ENCODE data around the gene SIVA1. TPM values are rescaled to one million over a fixed set of nuclear protein-coding genes. Genes with fewer than 3 reads are reported as not detected.

Gene SIVA1
- total RNA-seq, 1 donor from 2014 or later, result 54.4 TPM

DNA sequence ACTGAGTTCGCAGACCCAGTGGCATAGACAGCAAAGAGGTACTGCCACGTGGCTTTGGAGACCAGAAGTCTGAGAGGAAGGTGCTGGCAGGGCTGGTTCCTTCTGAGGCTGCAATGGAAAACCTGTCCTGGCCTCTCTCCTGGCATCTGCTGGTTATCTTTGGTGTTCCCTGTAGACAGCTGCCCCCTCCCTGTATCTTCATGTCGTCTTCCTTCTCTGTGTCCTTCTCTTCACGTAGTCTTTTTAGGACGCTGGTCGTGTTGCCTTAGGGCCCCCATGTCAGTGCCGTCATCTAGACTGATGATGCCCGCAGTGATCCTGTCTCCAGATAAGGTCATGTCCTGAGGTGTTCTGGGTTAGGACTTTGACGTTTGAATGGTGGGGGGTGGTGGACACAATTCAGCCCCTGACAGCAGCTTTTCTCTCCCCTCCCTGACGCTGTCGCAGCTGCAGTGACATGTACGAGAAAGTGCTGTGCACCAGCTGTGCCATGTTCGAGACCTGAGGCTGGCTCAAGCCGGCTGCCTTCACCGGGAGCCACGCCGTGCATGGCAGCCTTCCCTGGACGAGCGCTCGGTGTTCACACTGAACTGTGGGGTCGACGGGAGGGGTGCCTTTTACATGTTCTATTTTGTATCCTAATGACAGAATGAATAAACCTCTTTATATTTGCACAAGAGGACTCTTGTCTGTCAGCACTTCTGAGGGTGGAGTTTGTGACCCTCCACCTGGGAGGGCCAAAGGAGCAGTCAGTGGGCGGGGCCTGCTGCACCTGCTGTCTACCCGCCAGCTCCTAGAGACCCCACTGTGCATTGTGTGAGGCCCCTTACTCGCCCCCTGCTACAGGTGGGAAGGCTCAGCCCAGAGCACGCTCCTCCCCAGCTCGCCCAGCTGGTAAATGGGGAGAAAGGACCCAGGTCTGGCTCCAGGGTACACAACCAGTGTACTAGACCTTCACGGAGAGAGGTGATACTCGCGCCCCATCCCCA, 6.3 kb downstream of the SIVA1 start:
- intact Hi-C loops (cut with DNase I), result no loop called here
- DNase-seq (ENCODE audit: missing footprints) (no peak), ATAC-seq (no peak)

DNA sequence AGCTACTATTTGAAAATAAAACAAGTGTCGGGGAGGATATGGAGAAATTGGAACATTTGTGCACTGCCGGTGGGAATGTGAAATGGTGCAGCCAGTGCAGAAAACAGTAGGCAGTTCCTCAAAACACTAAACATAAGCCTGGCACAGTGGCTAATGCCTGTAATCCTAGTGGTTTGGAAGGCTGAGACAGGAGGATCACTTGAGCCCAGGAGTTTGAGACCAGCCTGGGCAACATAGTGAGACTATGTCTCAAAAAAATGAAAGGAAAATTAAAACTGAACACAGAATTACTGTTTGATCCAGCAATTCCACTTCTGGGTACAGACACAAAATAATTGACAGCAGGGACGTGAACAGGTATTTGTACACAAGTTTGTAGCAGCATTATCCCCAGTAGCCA, 12.6 kb downstream of the SIVA1 start:
- DNase-seq (ENCODE audit: missing footprints), result no peak
- ATAC-seq, result no peak
- intact Hi-C loops (cut with DNase I), result loop anchor here (5.0 kb wide), 1 partner anchor 282 kb away; no protein-coding TSS in a partner anchor

DNA sequence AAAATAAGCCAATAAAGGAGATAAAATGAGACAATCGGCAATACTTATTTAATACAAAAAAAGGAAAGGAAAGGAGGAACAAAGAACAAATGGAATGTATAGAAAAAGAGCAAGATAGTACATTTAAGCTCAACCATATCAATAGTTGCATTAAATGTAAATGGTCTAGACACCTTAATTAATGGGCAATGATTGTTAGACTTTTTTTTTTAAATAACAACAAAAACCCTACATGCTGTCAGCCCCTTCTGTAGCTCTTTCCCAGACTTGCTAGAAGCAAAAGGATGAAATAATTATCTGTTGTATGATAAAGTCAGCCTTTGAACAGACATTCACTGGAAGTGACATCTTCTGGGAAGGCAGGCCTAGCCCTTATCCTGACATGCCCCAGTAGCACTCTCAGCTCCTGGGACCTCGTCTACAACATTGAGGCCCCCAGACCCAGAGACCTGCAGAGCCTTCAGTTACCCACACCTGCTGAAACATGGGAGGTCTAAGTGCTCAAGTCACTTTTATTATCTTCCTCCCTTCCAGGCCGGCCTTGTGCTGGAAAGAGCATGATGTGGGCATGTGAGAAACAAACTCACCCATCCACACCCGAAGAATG, 13.4 kb downstream of the SIVA1 start:
- DNase-seq (ENCODE audit: missing footprints) (no peak), ATAC-seq (no peak)
- intact Hi-C loops (cut with DNase I), result loop anchor here (5.0 kb wide), 1 partner anchor 281 kb away; no protein-coding TSS in a partner anchor

DNA sequence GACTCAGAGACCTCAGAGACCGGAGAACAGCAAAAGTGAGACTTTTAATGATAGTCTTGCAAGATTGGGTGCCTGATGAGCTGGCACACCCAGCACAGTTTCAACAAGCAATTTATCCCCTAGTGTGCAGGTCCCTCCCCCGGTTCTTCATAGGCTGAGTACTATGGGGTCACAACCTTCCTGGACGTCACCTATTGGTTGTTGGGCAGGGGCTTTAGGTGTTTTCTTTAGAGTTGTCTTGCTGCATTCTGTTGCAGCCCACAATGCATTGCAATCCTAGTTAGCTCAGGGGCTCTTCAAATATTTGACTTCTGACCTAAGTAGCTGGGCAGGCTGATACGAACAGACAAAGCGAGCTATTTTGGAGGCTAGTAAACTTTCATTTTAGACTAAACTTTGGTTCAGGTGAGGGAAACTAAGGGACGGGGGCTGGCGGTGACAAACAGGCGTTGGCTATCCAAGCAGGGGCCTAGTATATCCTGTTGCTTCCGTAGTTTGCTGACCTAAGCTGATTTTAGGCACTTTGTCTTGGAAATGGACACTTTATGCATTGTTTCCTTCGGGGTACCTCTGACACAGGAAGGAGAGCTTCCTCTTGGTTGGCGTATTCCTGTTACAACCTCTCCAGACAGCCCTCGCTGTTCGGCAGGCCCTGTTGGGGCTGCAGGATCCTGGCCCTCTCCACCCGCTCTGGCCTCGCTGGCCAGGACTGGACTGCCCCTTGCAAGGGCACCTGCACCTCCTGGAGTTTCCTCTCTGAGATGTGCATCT, 14.1 kb downstream of the SIVA1 start:
- DNase-seq (ENCODE audit: missing footprints), result no peak
- intact Hi-C loops (cut with DNase I), result loop anchor here (5.0 kb wide), 1 partner anchor 280 kb away; no protein-coding TSS in a partner anchor

DNA sequence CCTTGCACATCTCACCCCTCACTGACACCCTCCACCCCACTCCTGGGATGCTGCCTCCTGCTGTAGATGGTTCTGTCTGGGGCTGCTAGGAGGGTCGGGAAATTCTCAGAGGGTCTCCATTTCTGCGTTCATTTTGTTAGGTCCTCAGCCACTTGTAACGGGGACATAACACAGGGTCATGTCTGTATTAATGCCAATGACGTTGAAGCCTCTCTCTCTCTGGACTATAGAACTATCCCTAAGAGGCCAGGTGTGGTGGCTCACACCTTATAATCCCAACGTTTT, 14.6 kb downstream of the SIVA1 start:
- ATAC-seq (no peak), DNase-seq (ENCODE audit: missing footprints) (no peak)
- intact Hi-C loops (cut with DNase I), result loop anchor here (5.0 kb wide), 1 partner anchor 280 kb away; no protein-coding TSS in a partner anchor

More for the DNA sequence above, 14.1 kb downstream of the SIVA1 start:
- ATAC-seq, result no peak

DNA sequence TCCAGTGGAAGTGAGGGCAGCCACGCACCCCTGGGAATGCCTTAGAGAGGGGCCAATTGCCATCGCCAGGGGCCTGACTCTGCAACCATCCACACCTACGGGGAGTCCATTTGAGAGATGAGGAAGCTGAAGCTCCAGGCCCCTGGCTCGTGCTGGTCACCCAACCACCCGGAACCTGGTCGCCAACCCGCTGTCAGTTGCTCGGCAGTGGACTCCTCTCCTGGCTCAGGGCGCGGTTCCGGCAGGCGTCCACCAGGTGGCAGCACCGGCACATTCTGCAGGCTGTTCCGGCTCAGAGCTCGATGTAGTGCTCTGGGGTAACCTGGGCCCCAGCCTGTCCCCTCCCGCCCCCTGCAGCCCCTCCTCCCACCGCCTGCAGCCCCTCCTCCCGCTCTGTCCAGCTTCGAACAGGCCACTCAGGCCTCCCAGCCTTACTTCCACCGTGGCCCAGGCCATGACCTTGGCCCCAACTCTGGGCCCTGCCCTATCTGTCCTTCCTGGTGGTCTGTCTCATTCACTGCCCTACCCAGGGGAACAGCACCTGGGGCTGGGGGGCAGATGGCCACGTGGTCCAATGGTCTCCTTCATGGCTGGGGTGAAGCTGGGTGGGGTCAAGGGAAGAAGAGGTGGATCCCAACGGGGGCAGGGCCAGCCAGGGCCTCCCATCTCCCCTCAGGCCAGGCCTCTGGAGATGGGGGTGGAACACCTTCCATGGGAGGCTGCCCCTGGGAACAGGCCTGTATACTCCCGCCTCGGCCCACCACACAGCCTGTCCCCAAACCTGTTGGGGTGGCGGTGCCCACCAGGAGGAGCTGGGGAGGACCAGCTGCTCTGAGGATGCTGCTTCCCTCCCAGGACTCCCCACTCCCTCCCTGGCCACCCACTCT, 15.7 kb downstream of the SIVA1 start:
- ATAC-seq (peak; percentile 91), DNase-seq (ENCODE audit: missing footprints) (peak; percentile 95)
- intact Hi-C loops (cut with DNase I), result loop anchor here (1.0 to 5.0 kb wide), 2 partner anchors 58 to 279 kb away; no protein-coding TSS in a partner anchor

DNA sequence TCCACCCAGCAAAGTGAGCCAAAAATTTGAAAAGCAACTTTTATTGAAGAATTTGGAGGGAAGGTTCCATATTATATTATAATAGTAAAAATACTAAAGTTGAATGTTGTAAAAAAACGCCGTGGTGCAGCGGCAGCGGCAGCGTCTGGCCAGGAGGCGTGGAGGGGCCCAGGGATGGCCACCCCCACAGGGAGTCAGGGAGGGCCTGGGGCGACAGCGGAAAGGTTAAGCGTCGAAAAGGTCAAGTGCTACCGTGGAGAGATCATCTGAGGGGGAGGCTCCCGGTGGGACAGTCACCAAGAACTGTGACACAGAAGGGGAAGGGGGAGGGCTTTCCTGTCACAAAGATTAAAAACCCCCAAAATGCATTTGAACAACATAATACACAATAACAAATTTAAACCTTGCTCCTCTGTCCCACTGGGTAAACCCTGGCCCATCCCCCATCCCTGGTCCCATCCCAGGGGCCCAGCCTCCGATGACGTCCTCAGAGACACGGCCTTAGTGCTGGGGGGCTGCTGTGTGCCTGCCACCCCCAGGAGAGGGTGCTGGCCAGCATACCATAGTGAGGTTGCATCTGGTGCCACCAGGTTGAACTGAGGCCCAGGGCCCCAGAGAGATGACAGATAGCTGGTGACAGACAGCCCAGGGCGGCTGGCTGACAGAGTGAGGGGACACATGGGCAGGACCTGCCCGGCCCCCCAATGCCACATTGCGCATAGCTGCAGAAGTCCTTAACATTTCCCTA, 16.6 kb downstream of the SIVA1 start:
- no peak for DNase-seq (ENCODE audit: missing footprints)
- intact Hi-C loops (cut with DNase I), result loop anchor here (5.0 kb wide), 1 partner anchor 278 kb away; no protein-coding TSS in a partner anchor
- no peak for ATAC-seq

DNA sequence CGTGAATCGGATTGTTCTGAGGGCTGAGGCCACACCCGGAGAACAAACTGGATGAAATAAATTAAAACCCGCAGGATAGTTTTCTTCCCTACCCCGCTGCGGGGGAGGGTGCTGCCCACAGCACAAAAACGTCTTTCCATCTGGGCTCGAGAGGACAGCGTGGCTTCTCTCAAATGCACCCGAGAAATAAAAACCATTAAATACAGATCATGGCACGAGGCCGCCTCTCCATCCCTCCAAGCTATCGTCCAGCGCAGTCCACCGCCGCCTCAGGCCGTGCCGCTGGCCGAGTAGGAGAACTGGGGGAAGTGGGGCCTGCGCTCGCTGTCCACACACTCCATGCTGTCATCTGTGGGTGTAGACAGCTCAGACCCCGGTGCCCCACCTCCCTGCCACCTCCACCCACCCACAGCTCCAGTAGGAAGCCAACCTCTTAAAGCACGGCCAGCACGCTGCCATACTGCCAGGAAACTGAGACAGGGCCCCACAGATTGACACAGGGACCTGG, 17.2 kb downstream of the SIVA1 start:
- intact Hi-C loops (cut with DNase I), result no loop called here
- ATAC-seq, result no peak
- DNase-seq (ENCODE audit: missing footprints), result no peak

DNA sequence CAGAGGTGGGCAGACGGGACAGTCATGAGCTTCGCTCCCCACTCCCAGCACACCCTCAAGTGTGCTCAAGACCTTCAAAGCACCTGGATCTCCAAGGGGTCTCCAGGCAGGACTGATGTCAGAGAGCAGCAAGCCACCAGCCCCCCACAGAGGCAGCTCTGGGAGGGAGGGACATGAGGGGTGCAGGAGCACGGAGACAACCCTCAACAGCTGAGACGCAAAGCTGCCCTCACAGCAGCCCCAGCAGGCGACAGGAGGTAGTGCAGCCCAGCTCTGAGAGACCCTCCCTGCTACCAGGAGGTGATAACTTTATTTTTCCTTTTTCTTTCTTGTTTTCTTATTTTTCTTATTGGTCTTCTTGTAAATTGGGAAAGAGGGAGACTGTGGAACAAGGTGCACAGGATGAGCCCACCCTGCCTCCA, 17.9 kb downstream of the SIVA1 start:
- DNase-seq (ENCODE audit: missing footprints) (no peak), ATAC-seq (no peak)
- intact Hi-C loops (cut with DNase I), result no loop called here

DNA sequence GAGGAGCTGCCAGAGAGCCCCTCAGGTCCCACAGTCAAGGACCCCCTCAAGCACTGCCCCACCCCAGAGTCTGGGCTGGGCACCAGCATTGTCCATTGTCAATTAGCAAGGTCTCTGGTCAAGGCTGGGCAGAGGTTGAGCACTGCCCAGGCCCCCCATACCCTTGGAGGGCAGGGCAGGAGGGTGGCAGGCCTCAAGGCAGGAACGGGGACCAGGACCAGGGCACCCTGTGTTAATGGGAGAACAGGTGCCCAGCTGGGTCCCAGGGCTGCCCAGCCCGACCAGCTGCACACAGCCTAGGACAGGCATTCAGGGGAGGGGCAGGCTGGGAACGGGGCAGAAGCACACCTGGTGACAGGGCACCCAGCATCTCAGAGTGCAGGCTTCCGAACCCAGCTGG, 18.4 kb downstream of the SIVA1 start:
- intact Hi-C loops (cut with DNase I), result no loop called here
- ATAC-seq, result no peak
- no peak for DNase-seq (ENCODE audit: missing footprints)

DNA sequence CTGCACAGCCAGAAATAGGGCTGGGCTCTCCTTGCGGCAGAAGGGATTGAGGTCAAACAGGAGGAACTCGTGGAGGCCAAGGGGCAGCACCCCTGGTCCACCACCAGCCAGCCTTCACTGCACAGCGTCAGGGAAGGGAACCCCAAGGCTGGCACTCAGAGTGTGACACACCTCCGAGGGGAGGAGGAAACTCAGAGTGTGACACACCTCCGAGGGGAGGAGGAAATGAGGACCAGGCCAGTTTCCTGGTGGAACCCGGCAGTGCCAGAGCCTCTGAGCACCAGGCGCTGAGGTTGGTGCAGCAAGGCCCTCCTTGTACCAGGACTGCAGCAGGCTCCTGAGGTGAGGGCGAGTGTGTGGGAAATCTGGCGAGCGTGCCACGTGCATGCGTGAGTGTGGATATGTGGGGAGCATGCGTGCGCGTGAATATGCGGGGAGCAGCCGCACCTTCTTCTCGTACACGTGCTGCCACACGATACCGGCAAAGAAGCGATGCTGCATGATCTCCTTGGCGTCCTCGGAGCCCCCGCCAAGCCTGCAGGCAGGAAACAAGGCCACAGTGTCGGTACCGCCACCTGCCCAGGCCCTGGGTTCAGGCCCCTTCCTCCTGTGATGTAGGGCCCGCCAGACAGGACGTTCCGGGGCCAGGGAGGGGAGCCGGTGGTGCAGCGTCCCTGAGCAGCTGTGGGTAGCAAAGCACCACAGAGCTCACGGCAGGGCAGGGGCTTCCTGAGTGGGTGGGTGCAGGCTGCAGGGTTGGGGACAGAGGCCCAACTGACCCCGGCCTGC, 19.2 kb downstream of the SIVA1 start:
- ATAC-seq, result no peak
- intact Hi-C loops (cut with DNase I), result no loop called here
- no peak for DNase-seq (ENCODE audit: missing footprints)

DNA sequence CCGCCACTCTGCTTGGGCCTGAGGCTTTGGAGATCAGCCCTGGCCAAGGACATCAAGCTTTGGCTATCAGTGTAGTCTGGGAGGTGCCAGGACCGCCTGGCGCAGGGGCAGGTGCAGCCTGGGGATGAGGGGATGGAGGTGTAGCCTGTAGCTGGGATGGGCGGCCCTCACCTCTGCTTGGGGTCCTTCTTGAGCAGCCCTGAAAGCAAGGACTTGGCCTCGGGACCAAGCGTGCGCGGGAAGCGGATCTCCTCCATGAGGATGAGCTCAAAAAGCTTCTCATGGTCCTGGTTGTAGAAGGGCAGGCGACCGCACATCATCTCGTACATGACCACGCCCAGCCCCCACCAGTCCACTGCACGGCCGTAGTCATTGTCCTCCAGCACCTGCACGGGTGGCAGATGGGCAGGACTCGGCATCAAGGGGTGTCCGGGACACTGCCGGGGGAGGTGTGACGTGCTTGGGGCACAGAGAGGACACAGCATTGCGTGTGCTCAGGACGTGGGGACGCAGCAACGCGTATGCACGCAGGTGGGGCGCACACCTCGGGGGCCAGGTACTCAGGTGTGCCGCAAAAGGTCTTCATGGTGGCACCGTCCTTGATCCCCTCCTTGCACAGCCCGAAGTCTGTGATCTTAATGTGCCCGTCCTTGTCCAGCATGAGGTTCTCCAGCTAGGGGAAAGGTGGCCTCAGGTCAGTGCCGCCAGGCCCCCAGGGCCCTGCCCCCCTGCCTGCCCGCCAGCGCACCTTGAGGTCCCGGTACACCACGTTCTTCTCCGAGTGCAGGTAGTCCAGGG, 20.0 kb downstream of the SIVA1 start:
- ATAC-seq, result no peak
- intact Hi-C loops (cut with DNase I), result no loop called here
- no peak for DNase-seq (ENCODE audit: missing footprints)

DNA sequence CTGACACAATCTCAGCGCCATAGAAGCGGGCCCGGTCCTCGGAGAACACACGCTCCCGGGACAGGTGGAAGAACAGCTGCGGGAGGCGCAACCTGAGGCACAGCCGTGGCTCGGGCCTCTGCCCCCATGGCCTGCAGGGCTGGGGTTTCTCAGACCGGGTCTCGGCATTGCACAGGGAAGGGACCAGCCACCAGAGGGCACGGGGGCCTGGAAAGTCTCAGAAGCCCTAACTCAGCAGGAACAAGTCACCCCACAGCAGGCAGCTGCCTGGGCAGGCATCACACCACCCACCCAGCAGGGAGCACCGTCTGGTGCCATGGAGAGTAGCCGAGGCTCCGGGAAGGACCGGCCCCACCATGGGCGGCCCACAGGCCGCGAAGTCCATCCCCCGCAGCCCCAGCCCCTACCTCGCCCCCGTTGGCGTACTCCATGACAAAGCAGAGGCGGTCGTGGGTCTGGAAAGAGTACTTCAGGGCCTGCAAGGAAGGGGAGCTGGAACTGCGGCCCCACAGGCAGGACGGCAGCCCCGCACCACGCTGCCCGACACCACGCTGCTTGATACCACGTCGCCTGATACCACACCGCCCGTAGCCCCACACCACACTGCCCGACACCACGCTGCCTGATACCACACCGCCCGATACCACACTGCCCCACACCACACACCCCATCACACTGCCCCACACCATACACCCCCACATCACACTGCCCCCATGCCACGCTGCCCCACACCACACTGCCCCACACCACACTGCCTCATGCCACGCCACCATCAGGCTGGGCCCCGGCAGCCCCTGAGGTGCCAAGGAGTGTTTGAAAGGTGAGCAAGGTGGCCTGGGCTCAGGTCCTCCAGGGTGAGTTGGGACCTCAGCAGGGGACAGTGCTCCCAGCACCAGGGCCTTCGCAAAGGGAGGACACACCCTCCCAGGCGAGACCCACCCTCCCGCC, 20.8 kb downstream of the SIVA1 start:
- intact Hi-C loops (cut with DNase I), result no loop called here
- ATAC-seq (no peak), DNase-seq (ENCODE audit: missing footprints) (no peak)

DNA sequence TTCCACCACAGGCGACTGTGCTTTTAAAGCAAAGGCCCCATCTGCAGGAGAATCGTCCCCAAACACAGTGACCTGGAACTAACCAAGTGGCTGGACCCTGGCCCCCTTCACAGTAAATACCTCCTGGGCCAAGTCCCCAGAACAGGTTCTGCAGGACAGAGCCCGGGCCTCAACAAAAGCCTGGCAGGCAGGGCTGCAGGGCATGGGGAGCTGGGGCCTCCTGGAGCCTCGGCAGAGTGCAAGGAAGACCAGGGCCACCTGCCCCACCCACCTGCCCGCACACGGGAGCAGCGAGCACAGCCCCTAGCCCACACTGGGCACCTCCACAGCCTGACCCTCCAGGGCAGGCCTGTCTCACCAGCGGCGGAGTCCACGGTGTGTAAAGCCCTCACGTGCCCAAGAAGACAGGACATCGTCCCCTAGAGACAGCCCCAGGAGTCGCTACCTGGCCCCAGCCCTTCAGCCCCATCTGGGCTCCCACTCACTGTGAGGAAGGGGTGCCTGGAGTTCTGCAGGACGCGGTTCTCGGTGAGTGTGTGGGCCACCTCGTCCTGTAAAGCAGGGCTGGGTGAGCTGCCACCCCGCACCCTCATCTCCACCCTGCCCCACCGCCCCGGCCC, 21.6 kb downstream of the SIVA1 start:
- intact Hi-C loops (cut with DNase I), result no loop called here
- DNase-seq (ENCODE audit: missing footprints), result no peak
- no peak for ATAC-seq
